Adrenal gland (tissue), 12 donors: Measurements from ENCODE around the gene TNFRSF18. TPM values are rescaled to one million over a fixed set of nuclear protein-coding genes. Genes with fewer than 3 reads are reported as not detected.
A peak's percentile ranks its signal among the peaks of the same experiment; 100 is the strongest.
"Not testable (repeated sequence)": the region's sequence is repeated elsewhere in the genome, so short reads cannot be mapped to it uniquely, and the experiment has no call there.

Source experiments
- DNase-seq, 7 donors: peaks; one replicate each; pipeline ENCODE4 v3.0.0-alpha.2; 2019 to 2020
- H3K27ac ChIP-seq, 5 donors: fragments of 200-600 bp; sonication (generic) in 4 of 5; 1 replicate in 3 of 5; 2 replicates in 2 of 5; pipeline versions ENCODE4 v1.5.1 to v1.8.0; 2016 to 2020; ENCODE audit warnings: mild to moderate bottlenecking in 1 of 5
- H3K27me3 ChIP-seq: fragments of 200-600 bp; 2 replicates; pipeline ENCODE4 v1.8.0; 2021
- H3K36me3 ChIP-seq, 2 donors: fragments of 200-600 bp; replicated peaks in 1 of 2; 1 replicate in 1 of 2; 2 replicates in 1 of 2; pipeline versions ENCODE4 v1.5.1 to v1.8.0; 2018 to 2022
- H3K4me1 ChIP-seq, 2 donors: fragments of 200-600 bp; replicated peaks in 1 of 2; 1 replicate in 1 of 2; 2 replicates in 1 of 2; pipeline versions ENCODE4 v1.5.1 to v1.8.0; 2018 to 2021
- H3K4me3 ChIP-seq, 4 donors: fragments of 200-600 bp; sonication (generic) in 3 of 4; one replicate each; pipeline ENCODE4 v1.5.1; 2016 to 2018
- H3K9me3 ChIP-seq, 3 donors: fragments of 200-600 bp; sonication (generic) in 1 of 3; replicated peaks in 1 of 3; 1 replicate in 2 of 3; 2 replicates in 1 of 3; pipeline versions ENCODE4 v1.5.1 to v1.8.0; 2016 to 2021
- CTCF ChIP-seq, 6 experiments: fragments of 450-650 bp in 4 of 6; fragments of 200-600 bp in 2 of 6; sonication (generic) in 1 of 6; IDR thresholded peaks; 1 replicate in 5 of 6; 2 replicates in 1 of 6; pipeline versions ENCODE4 v1.5.1 to v1.8.0; 2016 to 2021; ENCODE audit warnings: antibody characterized with exemption in 6 of 6, mild to moderate bottlenecking in 2 of 6, moderate library complexity in 1 of 6
- POLR2A ChIP-seq, 2 donors: fragments of 450-650 bp; IDR thresholded peaks; one replicate each; pipeline ENCODE4 v1.6.1; 2017; ENCODE audit warnings: antibody characterized with exemption in 2 of 2, mild to moderate bottlenecking in 2 of 2, moderate library complexity in 1 of 2
- WGBS, 4 donors: extraction: QIAGEN DNeasy Blood & Tissue Kit in 2 of 4; methylation state at CpG; one replicate each; pipeline versions ENCODE4 v1.1.5 to v1.1.7; 2013 to 2017; 5-methylcytosine and 5-hydroxymethylcytosine counted together
- intact Hi-C, 2 donors: fragments of 100-400 bp; cut with DNase I; formaldehyde crosslinking; loops; one replicate each; pipeline versions ENCODE4 v1.14.1 to v1.15.0; 2022 to 2023
- polyA plus RNA-seq, 3 donors: library from polyadenylated mRNA; stranded (reverse); fragments of 200-250 nt in 2 of 3; fragments of 350-450 nt in 1 of 3; fragmentation: Illumina TruSeq in 1 of 3; extraction: RNeasy Lipid Tissue Mini Kit (QIAGEN cat#74804) in 1 of 3; gene quantifications; one replicate each; pipeline ENCODE4 v1.2.3, GENCODE V29; 2013 to 2014
- total RNA-seq, 9 donors: library from RNA; depleted of rRNA in 4 of 9; stranded (reverse); fragments of >200 nt in 4 of 9; fragments of 120-200 nt in 1 of 9; fragmentation: NEBNext Ultra II Directional in 1 of 9; extraction: Animal tissue kit (Norgen Biotek cat#: 25700) in 1 of 9; gene quantifications; one replicate each; pipeline versions ENCODE4 v1.1.0 to v1.2.4, GENCODE V29; 2013 to 2023
- donor health status: healthy with polysubstance abuse.
- donor health status: Bipolar disorder and iron deficiency.
- donor health status: DM: yes; HTN: yes; CAD: no.
- donor health status: DM: no; HTN: no; CAD: no.
- donor health status: DM: no; HTN: no; CAD: no.
- donor health status: DM: yes; HTN: yes; CAD: no.

The TNFRSF18 gene
- total and polyA plus RNA-seq, 12 donors, result 0.27 to 1.5 (median 0.64) TPM; not detected in 7

GRCh38 chr1:1177452-1178206 lies 28.8 kb downstream of the TNFRSF18 start:
- Histone ChIP-seq H3K9me3 (no peaks in the 10 kb centered on the region), H3K4me1 (no peaks in the 10 kb centered on the region), H3K36me3 (no peaks in the 10 kb centered on the region), H3K4me3 (no peak overlapping the region), H3K27ac (no peak overlapping the region), H3K27me3 (peaks cover 34% of the 10 kb centered on the region)
- intact Hi-C loops, result no loop called here
- DNase-seq, result peak in 1 of 7 donors; percentile 6
- TF ChIP-seq CTCF (IDR thresholded peaks at IDR 0.05) (no peak), POLR2A (IDR thresholded peaks at IDR 0.05) (no peak)
- WGBS, 4 donors, result 66 to 86% (median 75%) methylated on average over 10 to 21 of the region's 21 CpGs

- Histone ChIP-seq H3K36me3 (no peaks in the 10 kb centered on the region), H3K9me3 (no peaks in the 10 kb centered on the region), H3K4me3 (no peak overlapping the region), H3K4me1 (no peaks in the 10 kb centered on the region), H3K27ac (no peak overlapping the region), H3K27me3 (peaks cover 40% of the 10 kb centered on the region)
- 53 to 75% (median 59%) methylated on average over 5 to 7 of the region's 7 CpGs for WGBS, 4 donors
- TF ChIP-seq CTCF (IDR thresholded peaks at IDR 0.05) (no peak), POLR2A (IDR thresholded peaks at IDR 0.05) (no peak)
- intact Hi-C loops, result no loop called here
- no peak for DNase-seq
These were observed 29.5 kb downstream of the TNFRSF18 start for GRCh38 chr1:1176931-1177330.

- peaks cover 46% of the 10 kb centered on the region for H3K27me3 ChIP-seq
- WGBS, 4 donors, result 33 to 39% (median 35%) methylated on average over 16 to 22 of the region's 22 CpGs
- H3K27ac ChIP-seq, H3K4me1 ChIP-seq, H3K4me3 ChIP-seq, H3K36me3 ChIP-seq, intact Hi-C loops, H3K9me3 ChIP-seq, DNase-seq: not testable (repeated sequence)
These were observed 30.2 kb downstream of the TNFRSF18 start for GRCh38 chr1:1176063-1176761.

GRCh38 chr1:1175221-1176062 lies 30.9 kb downstream of the TNFRSF18 start:
- H3K4me3 ChIP-seq, result no peak overlapping the region
- H3K4me1 ChIP-seq, result no peaks in the 10 kb centered on the region
- intact Hi-C loops, result no loop called here
- H3K27ac ChIP-seq, result no peak overlapping the region
- 75 to 85% (median 81%) methylated on average over 21 to 29 of the region's 29 CpGs for WGBS, 4 donors
- TF ChIP-seq POLR2A (IDR thresholded peaks at IDR 0.05) (no peak), CTCF (IDR thresholded peaks at IDR 0.05) (no peak)
- H3K9me3 ChIP-seq, result no peaks in the 10 kb centered on the region
- DNase-seq, result peak in 1 of 7 donors; percentile 4
- no peaks in the 10 kb centered on the region for H3K36me3 ChIP-seq
- H3K27me3 ChIP-seq, result peaks cover 48% of the 10 kb centered on the region
